Peyer's patch (tissue), 4 donors: ENCODE measurements around the gene HSPB6.

Experiments
- POLR2A ChIP-seq, 2 donors: fragments of 450-650 bp; IDR thresholded peaks; one replicate each; pipeline ENCODE4 v1.5.1; 2017; ENCODE audit warnings: antibody characterized with exemption in 2 of 2, mild to moderate bottlenecking in 2 of 2, moderate library complexity in 2 of 2
- TF ChIP-seq, protein P1 (sequence below), 6 experiments: fragments of 450-650 bp in 4 of 6; fragments of 200-600 bp in 2 of 6; sonication (generic) in 1 of 6; IDR thresholded peaks; one replicate each; pipeline ENCODE4 v1.5.1; 2017 to 2019; ENCODE audit warnings: antibody characterized with exemption in 6 of 6, mild to moderate bottlenecking in 3 of 6, moderate library complexity in 1 of 6

- TF ChIP-seq, protein P1, sequence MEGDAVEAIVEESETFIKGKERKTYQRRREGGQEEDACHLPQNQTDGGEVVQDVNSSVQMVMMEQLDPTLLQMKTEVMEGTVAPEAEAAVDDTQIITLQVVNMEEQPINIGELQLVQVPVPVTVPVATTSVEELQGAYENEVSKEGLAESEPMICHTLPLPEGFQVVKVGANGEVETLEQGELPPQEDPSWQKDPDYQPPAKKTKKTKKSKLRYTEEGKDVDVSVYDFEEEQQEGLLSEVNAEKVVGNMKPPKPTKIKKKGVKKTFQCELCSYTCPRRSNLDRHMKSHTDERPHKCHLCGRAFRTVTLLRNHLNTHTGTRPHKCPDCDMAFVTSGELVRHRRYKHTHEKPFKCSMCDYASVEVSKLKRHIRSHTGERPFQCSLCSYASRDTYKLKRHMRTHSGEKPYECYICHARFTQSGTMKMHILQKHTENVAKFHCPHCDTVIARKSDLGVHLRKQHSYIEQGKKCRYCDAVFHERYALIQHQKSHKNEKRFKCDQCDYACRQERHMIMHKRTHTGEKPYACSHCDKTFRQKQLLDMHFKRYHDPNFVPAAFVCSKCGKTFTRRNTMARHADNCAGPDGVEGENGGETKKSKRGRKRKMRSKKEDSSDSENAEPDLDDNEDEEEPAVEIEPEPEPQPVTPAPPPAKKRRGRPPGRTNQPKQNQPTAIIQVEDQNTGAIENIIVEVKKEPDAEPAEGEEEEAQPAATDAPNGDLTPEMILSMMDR (IDR thresholded peaks at IDR 0.05), result no peak
- TF ChIP-seq POLR2A (IDR thresholded peaks at IDR 0.05), result no peak
These were observed 35.5 kb downstream of the HSPB6 start for GRCh38 chr19:35721374-35721773.
